HL-60 (cell line): ENCODE measurements around the gene RCOR3.

Experiments used
- CTCF ChIP-seq: IDR thresholded peaks from one replicate; pipeline ENCODE4 v1.5.1; 2011; ENCODE audit warnings: low read length, control low read depth, inconsistent platforms; ENCODE audit not compliant: insufficient read depth
- GABPA ChIP-seq: IDR thresholded peaks from 2 replicates; pipeline ENCODE4 v1.6.1; 2012; ENCODE audit warnings: low read depth
- POLR2AphosphoS5 ChIP-seq: IDR thresholded peaks from 2 replicates; pipeline ENCODE4 v1.6.1; 2012; ENCODE audit warnings: low read depth
- REST ChIP-seq: IDR thresholded peaks from 2 replicates; pipeline ENCODE4 v1.6.1; 2012; ENCODE audit warnings: low read depth; ENCODE audit not compliant: insufficient replicate concordance

GRCh38 chr1:211229365-211229759, 29.8 kb upstream of the RCOR3 start:
- TF ChIP-seq CTCF (no peak), REST (no peak), POLR2AphosphoS5 (no peak), GABPA (no peak)
